B cell (primary cell): ENCODE measurements around the gene CHAF1B.
"Not testable (repeated sequence)": the region's sequence is repeated elsewhere in the genome, so short reads cannot be mapped to it uniquely, and the experiment has no call there.

Experiments used
- CTCF ChIP-seq: fragments of 200-600 bp; IDR thresholded peaks from one replicate; pipeline ENCODE4 v1.8.0; 2022; ENCODE audit warnings: antibody characterized with exemption, mild to moderate bottlenecking
- EZH2 ChIP-seq: IDR thresholded peaks from 2 replicates; pipeline ENCODE4 v1.6.1; 2012; ENCODE audit warnings: borderline replicate concordance, low read depth, mild to moderate bottlenecking, moderate library complexity, low read length; ENCODE audit not compliant: insufficient read depth, poor library complexity, severe bottlenecking

- not testable (repeated sequence) for TF ChIP-seq CTCF, EZH2
Measured at GRCh38 chr21:36342581-36342980, 42.6 kb upstream of the CHAF1B start.
